GM12891 (cell line): ENCODE measurements around the gene NSL1.
"Not testable (repeated sequence)": the region's sequence is repeated elsewhere in the genome, so short reads cannot be mapped to it uniquely, and the experiment has no call there.

Experiments used
- DNase-seq: peaks from one replicate; pipeline ENCODE4 v3.0.0; 2011; ENCODE audit warnings: low spot score; ENCODE audit not compliant: insufficient read length
- FAIRE-seq: peaks from 2 replicates; lab custom pipeline; 2011; peaks lifted over from hg19 to GRCh38; lab: Jason Lieb, UNC
- PAX5 ChIP-seq: IDR thresholded peaks from 2 replicates; pipeline ENCODE4 v1.6.1; 2011; ENCODE audit warnings: low read length, moderate library complexity, mild to moderate bottlenecking; ENCODE audit not compliant: insufficient read depth, severe bottlenecking
- POLR2A ChIP-seq: IDR thresholded peaks from 2 replicates; pipeline ENCODE4 v1.6.1; 2011; ENCODE audit warnings: low read depth, low read length, control low read depth
- POLR2AphosphoS5 ChIP-seq: IDR thresholded peaks from 2 replicates; pipeline ENCODE4 v1.6.1; 2011; ENCODE audit warnings: low read depth, low read length, control low read depth
- POU2F2 ChIP-seq: IDR thresholded peaks from 2 replicates; pipeline ENCODE4 v1.6.1; 2011; ENCODE audit warnings: low read depth, mild to moderate bottlenecking, control low read depth, low read length, moderate library complexity
- SPI1 ChIP-seq: IDR thresholded peaks from 2 replicates; pipeline ENCODE4 v1.6.1; 2011; ENCODE audit warnings: low read depth, low read length, control low read depth
- TAF1 ChIP-seq: IDR thresholded peaks from 2 replicates; pipeline ENCODE4 v1.6.1; 2011; ENCODE audit warnings: low read depth, low read length, control low read depth

Gene NSL1

GRCh38 chr1:212728606-212729005 is 63.0 kb downstream of the NSL1 start:
- TF ChIP-seq POU2F2 (no peak), POLR2A (no peak), TAF1 (no peak), POLR2AphosphoS5 (no peak), PAX5 (no peak), SPI1 (no peak)
- DNase-seq (no peak), FAIRE-seq (no peak)

- TF ChIP-seq POLR2A (no peak), POLR2AphosphoS5 (no peak), SPI1 (no peak), TAF1 (no peak)
- FAIRE-seq = no peak
- DNase-seq = no peak
Measured at GRCh38 chr1:212727386-212728181, 64.0 kb downstream of the NSL1 start.

GRCh38 chr1:212724679-212725078 is 66.9 kb downstream of the NSL1 start:
- DNase-seq, FAIRE-seq: not testable (repeated sequence)

GRCh38 chr1:212722270-212722957 is 69.2 kb downstream of the NSL1 start:
- DNase-seq (no peak), FAIRE-seq (no peak)
- TF ChIP-seq POLR2A (no peak), PAX5 (no peak), POU2F2 (no peak), SPI1 (no peak), TAF1 (no peak), POLR2AphosphoS5 (no peak)

GRCh38 chr1:212721388-212722247 is 70.0 kb downstream of the NSL1 start:
- FAIRE-seq (no peak), DNase-seq (no peak)
- no peak for TF ChIP-seq POLR2A
- TF ChIP-seq POU2F2 = no peak
- no peak for TF ChIP-seq POLR2AphosphoS5
- TF ChIP-seq TAF1 = no peak
- TF ChIP-seq SPI1 = no peak
- TF ChIP-seq PAX5 = no peak

- FAIRE-seq = no peak
Measured at GRCh38 chr1:212719633-212720032, 71.9 kb downstream of the NSL1 start.

GRCh38 chr1:212718499-212718898 is 73.1 kb downstream of the NSL1 start:
- FAIRE-seq (no peak), DNase-seq (no peak)
- TF ChIP-seq POLR2A = no peak
- no peak for TF ChIP-seq TAF1
- no peak for TF ChIP-seq POLR2AphosphoS5
- TF ChIP-seq POU2F2 = no peak

More at GRCh38 chr1:212719633-212720032, 71.9 kb downstream of the NSL1 start:
- TF ChIP-seq PAX5 (no peak), SPI1 (no peak), POLR2AphosphoS5 (no peak)
- DNase-seq = no peak

GRCh38 chr1:212716161-212716560 is 75.4 kb downstream of the NSL1 start:
- TF ChIP-seq POU2F2 (no peak), SPI1 (no peak), TAF1 (no peak), POLR2AphosphoS5 (no peak), POLR2A (no peak), PAX5 (no peak)
- FAIRE-seq (no peak), DNase-seq (no peak)

GRCh38 chr1:212713465-212714136 is 78.0 kb downstream of the NSL1 start:
- DNase-seq (no peak), FAIRE-seq (no peak)
- TF ChIP-seq POLR2A (no peak), TAF1 (no peak), POLR2AphosphoS5 (no peak), SPI1 (no peak), POU2F2 (no peak), PAX5 (no peak)
